Measurements from ENCODE around the gene OR56B1. TPM values are rescaled to one million over a fixed set of nuclear protein-coding genes. Genes with fewer than 3 reads are reported as not detected.
"Not testable (repeated sequence)": the region's sequence is repeated elsewhere in the genome, so short reads cannot be mapped to it uniquely, and the experiment has no call there.

OR56B1 gene
- polyA plus RNA-seq, 1 experiment = not detected

DNA sequence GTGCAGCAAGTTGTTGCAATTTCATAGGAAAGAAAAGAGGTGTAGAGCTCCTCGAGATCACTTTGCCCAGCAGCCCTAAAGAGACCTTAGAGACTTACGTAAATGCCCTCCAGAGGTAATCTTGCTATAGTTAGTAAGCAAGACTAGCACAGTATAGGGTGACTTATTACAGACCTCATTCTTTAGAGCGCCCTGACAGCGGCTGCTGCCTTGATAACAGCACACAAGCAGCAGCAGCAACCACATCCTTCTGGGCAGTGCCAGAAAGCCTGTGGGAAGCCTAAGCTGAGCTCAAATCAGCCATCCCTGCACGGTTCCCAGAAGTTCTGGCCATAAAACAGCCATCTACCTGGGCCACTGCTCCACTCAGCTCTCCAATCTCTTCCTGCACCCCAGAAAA lies 22.6 kb upstream of the OR56B1 start:
- TF ChIP-seq, protein P1, sequence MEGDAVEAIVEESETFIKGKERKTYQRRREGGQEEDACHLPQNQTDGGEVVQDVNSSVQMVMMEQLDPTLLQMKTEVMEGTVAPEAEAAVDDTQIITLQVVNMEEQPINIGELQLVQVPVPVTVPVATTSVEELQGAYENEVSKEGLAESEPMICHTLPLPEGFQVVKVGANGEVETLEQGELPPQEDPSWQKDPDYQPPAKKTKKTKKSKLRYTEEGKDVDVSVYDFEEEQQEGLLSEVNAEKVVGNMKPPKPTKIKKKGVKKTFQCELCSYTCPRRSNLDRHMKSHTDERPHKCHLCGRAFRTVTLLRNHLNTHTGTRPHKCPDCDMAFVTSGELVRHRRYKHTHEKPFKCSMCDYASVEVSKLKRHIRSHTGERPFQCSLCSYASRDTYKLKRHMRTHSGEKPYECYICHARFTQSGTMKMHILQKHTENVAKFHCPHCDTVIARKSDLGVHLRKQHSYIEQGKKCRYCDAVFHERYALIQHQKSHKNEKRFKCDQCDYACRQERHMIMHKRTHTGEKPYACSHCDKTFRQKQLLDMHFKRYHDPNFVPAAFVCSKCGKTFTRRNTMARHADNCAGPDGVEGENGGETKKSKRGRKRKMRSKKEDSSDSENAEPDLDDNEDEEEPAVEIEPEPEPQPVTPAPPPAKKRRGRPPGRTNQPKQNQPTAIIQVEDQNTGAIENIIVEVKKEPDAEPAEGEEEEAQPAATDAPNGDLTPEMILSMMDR (IDR thresholded peaks at IDR 0.05; ENCODE audit: insufficient read depth, low read depth, low read length) = no peak
- ChIA-PET CTCF (interaction anchor here (0.7 to 1.2 kb wide), 2 partner anchors 9 to 114 kb away, joined by 3 read pairs; no protein-coding TSS in a partner anchor), POLR2A (no interaction called here)
- DNase-seq (ENCODE audit: low read depth) = no peak
- Histone ChIP-seq H3K4me3 (ENCODE audit: low read depth, low read length) (no peak overlapping the region), H3K36me3 (ENCODE audit: control insufficient read depth, insufficient read depth, low read length) (0 out of 2 replicates have a peak, but pooled peaks cover 2% of the 10 kb centered on the region), H3K27me3 (ENCODE audit: control insufficient read depth, insufficient read depth, low read length) (no peaks in the 10 kb centered on the region)

DNA sequence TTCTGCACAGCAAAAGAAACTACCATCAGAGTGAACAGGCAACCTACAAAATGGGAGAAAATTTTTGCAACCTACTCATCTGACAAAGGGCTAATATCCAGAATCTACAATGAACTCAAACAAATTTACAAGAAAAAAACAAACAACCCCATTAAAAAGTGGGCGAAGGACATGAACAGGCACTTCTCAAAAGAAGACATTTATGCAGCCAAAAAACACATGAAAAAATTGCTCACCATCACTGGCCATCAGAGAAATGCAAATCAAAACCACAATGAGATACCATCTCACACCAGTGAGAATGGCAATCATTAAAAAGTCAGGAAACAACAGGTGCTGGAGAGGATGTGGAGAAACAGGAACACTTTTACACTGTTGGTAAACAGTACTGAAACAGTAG lies 19.7 kb upstream of the OR56B1 start:
- DNase-seq (ENCODE audit: low read depth); H3K4me3 ChIP-seq (ENCODE audit: low read depth, low read length); POLR2A ChIA-PET; H3K36me3 ChIP-seq (ENCODE audit: control insufficient read depth, insufficient read depth, low read length); CTCF ChIA-PET; H3K27me3 ChIP-seq (ENCODE audit: control insufficient read depth, insufficient read depth, low read length): not testable (repeated sequence)

DNA sequence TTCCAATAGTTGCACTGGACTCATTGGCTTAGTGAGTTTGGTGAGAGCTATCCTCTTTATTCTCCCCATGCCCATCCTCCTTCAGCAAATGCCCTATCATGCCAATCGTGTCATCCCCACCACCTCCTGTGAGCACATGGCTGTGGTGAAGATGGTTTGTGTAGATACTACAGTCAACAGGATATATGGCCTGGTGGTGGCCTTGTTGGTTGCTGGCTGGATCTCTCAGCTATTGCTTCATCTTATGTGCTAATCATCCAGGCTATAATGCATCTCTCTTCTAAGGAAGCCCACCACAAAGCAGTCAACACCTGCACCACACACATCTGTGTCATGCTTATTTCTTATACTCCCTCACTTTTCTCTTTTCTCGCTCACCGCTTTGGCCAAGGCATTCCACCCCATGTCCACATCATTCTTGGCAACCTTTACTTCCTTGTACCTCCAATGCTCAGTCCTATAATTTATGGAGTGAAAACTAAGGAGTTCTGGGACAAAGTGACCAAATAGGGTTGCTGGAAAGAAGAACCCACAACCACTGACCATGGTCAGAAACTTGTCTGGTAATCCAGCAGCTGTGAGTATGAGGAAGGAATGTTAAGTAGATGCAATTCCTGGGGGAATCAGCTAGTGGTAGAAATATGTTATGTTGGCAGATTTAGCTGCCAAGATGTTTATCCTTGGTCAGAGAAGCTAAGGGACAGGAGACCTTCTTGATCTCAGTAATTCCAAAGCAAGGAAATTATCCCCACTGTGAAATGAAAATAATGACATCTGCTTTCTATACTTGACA lies 16.3 kb upstream of the OR56B1 start:
- H3K4me3 ChIP-seq (ENCODE audit: low read depth, low read length) = no peak overlapping the region
- H3K36me3 ChIP-seq (ENCODE audit: control insufficient read depth, insufficient read depth, low read length) = no peaks in the 10 kb centered on the region
- ChIA-PET CTCF (interaction anchor here (2.0 kb wide), 1 partner anchor 8 kb away, joined by 6 read pairs; no protein-coding TSS in a partner anchor), POLR2A (no interaction called here)
- TF ChIP-seq, protein P1 (IDR thresholded peaks at IDR 0.05; ENCODE audit: insufficient read depth, low read depth, low read length) = no peak
- H3K27me3 ChIP-seq (ENCODE audit: control insufficient read depth, insufficient read depth, low read length) = no peaks in the 10 kb centered on the region
- DNase-seq (ENCODE audit: low read depth) = no peak

DNA sequence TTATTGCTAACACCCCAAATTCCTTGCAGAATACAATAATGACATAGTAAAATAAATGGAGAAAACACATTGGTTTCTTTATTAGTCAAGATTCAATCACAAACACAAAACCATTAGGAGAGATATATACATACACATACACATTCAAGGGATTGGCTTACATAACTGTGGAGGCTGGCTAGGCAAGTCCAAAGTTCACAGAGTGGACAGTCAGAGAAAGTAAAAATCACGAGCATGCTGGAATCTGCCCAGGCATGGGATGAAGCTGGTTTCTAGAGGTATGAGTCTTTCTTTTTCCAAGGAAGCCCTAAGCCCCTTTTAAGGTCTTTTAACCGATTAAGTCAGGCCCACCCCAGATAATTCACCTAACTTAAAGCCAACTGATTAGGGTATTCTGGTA lies 13.6 kb upstream of the OR56B1 start:
- Histone ChIP-seq H3K36me3 (ENCODE audit: control insufficient read depth, insufficient read depth, low read length) (no peaks in the 10 kb centered on the region), H3K4me3 (ENCODE audit: low read depth, low read length) (no peak overlapping the region), H3K27me3 (ENCODE audit: control insufficient read depth, insufficient read depth, low read length) (no peaks in the 10 kb centered on the region)
- no peak for DNase-seq (ENCODE audit: low read depth)
- ChIA-PET CTCF (no interaction called here), POLR2A (no interaction called here)
- TF ChIP-seq, protein P1 (IDR thresholded peaks at IDR 0.05; ENCODE audit: insufficient read depth, low read depth, low read length) = no peak

DNA sequence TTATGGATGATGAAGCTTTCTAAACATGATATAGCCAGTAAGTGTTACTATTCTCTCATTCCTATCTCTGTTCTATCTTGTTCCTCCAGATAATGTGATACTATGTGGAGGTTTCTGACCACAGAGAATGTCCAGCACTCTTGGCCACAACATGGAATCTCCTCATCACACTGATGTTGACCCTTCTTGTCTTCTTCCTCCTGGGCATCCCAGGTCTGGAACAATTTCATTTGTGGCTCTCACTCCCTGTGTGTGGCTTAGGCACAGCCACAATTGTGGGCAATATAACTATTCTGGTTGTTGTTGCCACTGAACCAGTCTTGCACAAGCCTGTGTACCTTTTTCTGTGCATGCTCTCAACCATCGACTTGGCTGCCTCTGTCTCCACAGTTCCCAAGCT lies 9.9 kb upstream of the OR56B1 start:
- POLR2A ChIA-PET = no interaction called here
- H3K4me3 ChIP-seq (ENCODE audit: low read depth, low read length) = no peak overlapping the region
- H3K36me3 ChIP-seq (ENCODE audit: control insufficient read depth, insufficient read depth, low read length) = no peaks in the 10 kb centered on the region
- no peaks in the 10 kb centered on the region for H3K27me3 ChIP-seq (ENCODE audit: control insufficient read depth, insufficient read depth, low read length)
- TF ChIP-seq, protein P1 (IDR thresholded peaks at IDR 0.05; ENCODE audit: insufficient read depth, low read depth, low read length) = no peak
- no peak for DNase-seq (ENCODE audit: low read depth)
- CTCF ChIA-PET = no interaction called here

DNA sequence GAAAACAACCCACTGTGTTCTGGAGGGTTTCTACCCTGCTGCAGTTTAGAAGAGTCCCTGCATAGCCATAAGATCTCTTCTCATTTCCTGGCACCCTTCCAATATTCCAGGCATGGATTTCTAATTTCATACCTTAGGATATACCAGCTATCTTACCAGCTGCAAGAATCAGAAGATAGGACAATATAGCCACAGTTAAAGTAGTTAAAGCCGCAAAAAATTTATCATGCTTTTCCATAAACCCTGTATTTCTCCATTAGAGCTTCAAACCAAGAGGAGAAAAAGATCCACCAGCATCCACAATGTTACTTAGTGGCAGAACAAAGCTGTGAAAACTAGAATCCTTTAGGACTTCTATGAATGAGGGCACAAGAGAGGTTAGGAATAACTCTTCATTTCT lies 8.6 kb upstream of the OR56B1 start:
- DNase-seq (ENCODE audit: low read depth) = no peak
- POLR2A ChIA-PET = no interaction called here
- CTCF ChIA-PET = interaction anchor here (1.3 kb wide), 1 partner anchor 9 kb away, joined by 6 read pairs; no protein-coding TSS in a partner anchor

More for the DNA sequence above, 8.6 kb upstream of the OR56B1 start:
- no peaks in the 10 kb centered on the region for H3K36me3 ChIP-seq (ENCODE audit: control insufficient read depth, insufficient read depth, low read length)
- TF ChIP-seq, protein P1 (IDR thresholded peaks at IDR 0.05; ENCODE audit: insufficient read depth, low read depth, low read length) = no peak
- H3K27me3 ChIP-seq (ENCODE audit: control insufficient read depth, insufficient read depth, low read length) = no peaks in the 10 kb centered on the region
- H3K4me3 ChIP-seq (ENCODE audit: low read depth, low read length) = no peak overlapping the region
